HepG2 (cell line): ENCODE results near the gene PPP1R1B.

Experiments used
- ESRRA ChIP-seq: sonication (generic); formaldehyde crosslinking; IDR thresholded peaks from 2 replicates; pipeline ENCODE4 v1.5.1; 2020; ENCODE audit warnings: mild to moderate bottlenecking, low read depth, missing genetic modification reagents
- HCFC1 ChIP-seq: fragments of 150-350 bp; IDR thresholded peaks from 2 replicates; pipeline ENCODE4 v1.6.1; 2014; ENCODE audit warnings: low read depth, low read length
- KLF11 ChIP-seq: IDR thresholded peaks from 2 replicates; pipeline ENCODE4 v1.6.1; 2016; ENCODE audit warnings: missing compliant biosample characterization
- MAFK ChIP-seq, 2 experiments: IDR thresholded peaks in 1 of 2; conservative IDR thresholded peaks in 1 of 2; 2 replicates each; pipeline ENCODE4 v1.6.1; 2011; ENCODE audit warnings: improper control_type of control experiment in 2 of 2, low read length in 2 of 2
- PBX2 ChIP-seq: IDR thresholded peaks from 2 replicates; pipeline ENCODE4 v1.6.1; 2016; ENCODE audit warnings: control low read depth
- POGK ChIP-seq: sonication (generic); formaldehyde crosslinking; conservative IDR thresholded peaks from 2 replicates; pipeline ENCODE4 v1.8.0; 2022; ENCODE audit warnings: mild to moderate bottlenecking, moderate library complexity, missing genetic modification reagents
- RFX1 ChIP-seq: fragments of 450-650 bp; IDR thresholded peaks from 2 replicates; pipeline ENCODE4 v1.6.1; 2017
- RFX5 ChIP-seq: IDR thresholded peaks from 2 replicates; pipeline ENCODE4 v1.6.1; 2011; ENCODE audit warnings: low read depth, low read length, improper control_type of control experiment
- ZKSCAN8 ChIP-seq: IDR thresholded peaks from 2 replicates; pipeline ENCODE4 v1.6.1; 2016; ENCODE audit warnings: borderline replicate concordance, missing genetic modification reagents, missing compliant biosample characterization
- ZMYM4 ChIP-seq: sonication (generic); formaldehyde crosslinking; IDR thresholded peaks from 2 replicates; pipeline ENCODE4 v1.8.1; 2023; ENCODE audit warnings: mild to moderate bottlenecking, missing genetic modification reagents
- ZNF530 ChIP-seq: sonication (generic); formaldehyde crosslinking; IDR thresholded peaks from 2 replicates; pipeline ENCODE4 v1.5.0; 2020; ENCODE audit warnings: low read depth, mild to moderate bottlenecking, missing genetic modification reagents
- ZNF724P ChIP-seq: sonication (generic); formaldehyde crosslinking; IDR thresholded peaks from 2 replicates; pipeline ENCODE4 v1.8.0; 2022; ENCODE audit warnings: missing genetic modification reagents, borderline replicate concordance
- TF ChIP-seq, protein P1 (sequence below): sonication (generic); formaldehyde crosslinking; IDR thresholded peaks from 2 replicates; pipeline ENCODE4 v1.5.0; 2020; ENCODE audit warnings: mild to moderate bottlenecking, missing genetic modification reagents, moderate library complexity

DNA sequence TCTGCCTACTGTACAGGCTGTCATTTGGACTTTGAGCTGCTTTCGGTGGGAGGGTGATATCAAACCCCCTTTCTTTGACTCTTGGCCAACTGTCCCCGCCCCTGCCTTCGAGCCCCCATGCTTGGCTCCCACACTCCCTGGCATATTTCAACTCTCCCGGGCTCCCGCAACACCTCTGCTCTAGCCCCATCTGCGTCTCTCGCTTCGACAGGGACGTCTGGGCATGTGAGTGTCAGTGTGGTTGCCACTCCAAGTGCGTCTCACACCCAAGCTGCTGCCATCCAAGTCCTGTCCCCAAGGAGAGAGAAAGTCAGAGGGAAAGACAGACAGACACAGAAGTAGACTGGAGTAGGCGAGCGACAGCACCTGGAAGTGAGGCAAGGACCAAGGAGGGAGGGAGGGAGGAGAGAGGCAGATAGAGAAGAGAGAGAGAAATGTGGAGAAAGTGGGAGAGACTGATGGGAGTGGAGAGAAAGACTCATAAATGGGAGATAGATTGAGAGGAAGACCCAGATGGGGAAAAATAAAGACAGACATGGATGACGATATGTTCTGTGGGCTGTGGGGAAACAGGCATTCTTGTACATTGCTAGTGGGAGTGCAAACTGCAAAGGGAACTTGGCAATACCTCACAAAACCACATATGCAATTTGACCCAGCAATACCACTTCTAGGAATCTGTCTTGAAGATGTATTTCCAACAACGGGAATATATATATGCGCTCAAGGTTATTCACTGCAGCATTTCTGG is 22.0 kb downstream of the PPP1R1B start:
- TF ChIP-seq ZKSCAN8 (CRISPR knock-in tag), result no peak
- no peak for TF ChIP-seq RFX5
- no peak for TF ChIP-seq POGK (CRISPR knock-in tag)
- TF ChIP-seq PBX2 (CRISPR knock-in tag), result no peak
- no peak for TF ChIP-seq RFX1
- TF ChIP-seq HCFC1, result no peak
- no peak for TF ChIP-seq ZNF530
- TF ChIP-seq, protein P1, sequence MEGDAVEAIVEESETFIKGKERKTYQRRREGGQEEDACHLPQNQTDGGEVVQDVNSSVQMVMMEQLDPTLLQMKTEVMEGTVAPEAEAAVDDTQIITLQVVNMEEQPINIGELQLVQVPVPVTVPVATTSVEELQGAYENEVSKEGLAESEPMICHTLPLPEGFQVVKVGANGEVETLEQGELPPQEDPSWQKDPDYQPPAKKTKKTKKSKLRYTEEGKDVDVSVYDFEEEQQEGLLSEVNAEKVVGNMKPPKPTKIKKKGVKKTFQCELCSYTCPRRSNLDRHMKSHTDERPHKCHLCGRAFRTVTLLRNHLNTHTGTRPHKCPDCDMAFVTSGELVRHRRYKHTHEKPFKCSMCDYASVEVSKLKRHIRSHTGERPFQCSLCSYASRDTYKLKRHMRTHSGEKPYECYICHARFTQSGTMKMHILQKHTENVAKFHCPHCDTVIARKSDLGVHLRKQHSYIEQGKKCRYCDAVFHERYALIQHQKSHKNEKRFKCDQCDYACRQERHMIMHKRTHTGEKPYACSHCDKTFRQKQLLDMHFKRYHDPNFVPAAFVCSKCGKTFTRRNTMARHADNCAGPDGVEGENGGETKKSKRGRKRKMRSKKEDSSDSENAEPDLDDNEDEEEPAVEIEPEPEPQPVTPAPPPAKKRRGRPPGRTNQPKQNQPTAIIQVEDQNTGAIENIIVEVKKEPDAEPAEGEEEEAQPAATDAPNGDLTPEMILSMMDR (CRISPR knock-in tag), result no peak
- TF ChIP-seq KLF11 (CRISPR knock-in tag), result no peak
- TF ChIP-seq ZNF724P (CRISPR knock-in tag), result no peak
- no peak for TF ChIP-seq MAFK (conservative IDR thresholded peaks at IDR 0.05 in 1 of 2, IDR thresholded peaks at IDR 0.05 in 1 of 2; ENCODE audit: low read length in 2 of 2)
- no peak for TF ChIP-seq ZMYM4
- TF ChIP-seq ESRRA (CRISPR knock-in tag), result no peak
